Upper lobe of left lung (tissue), 4 donors: Measurements from ENCODE around the gene CETP.

Experiments
- CTCF ChIP-seq, 6 experiments: fragments of 450-650 bp in 4 of 6; fragments of 200-600 bp in 2 of 6; sonication (generic) in 2 of 6; IDR thresholded peaks; one replicate each; pipeline ENCODE4 v1.5.1; 2016 to 2019; ENCODE audit warnings: antibody characterized with exemption in 6 of 6
- POLR2A ChIP-seq, 4 donors: fragments of 450-650 bp; IDR thresholded peaks; one replicate each; pipeline ENCODE4 v1.5.1; 2016 to 2017; ENCODE audit warnings: antibody characterized with exemption in 4 of 4, mild to moderate bottlenecking in 2 of 4
- POLR2AphosphoS5 ChIP-seq, 2 donors: sonication (generic); formaldehyde crosslinking; IDR thresholded peaks; one replicate each; pipeline ENCODE4 v1.5.1; 2017; ENCODE audit warnings: antibody characterized with exemption in 2 of 2

DNA sequence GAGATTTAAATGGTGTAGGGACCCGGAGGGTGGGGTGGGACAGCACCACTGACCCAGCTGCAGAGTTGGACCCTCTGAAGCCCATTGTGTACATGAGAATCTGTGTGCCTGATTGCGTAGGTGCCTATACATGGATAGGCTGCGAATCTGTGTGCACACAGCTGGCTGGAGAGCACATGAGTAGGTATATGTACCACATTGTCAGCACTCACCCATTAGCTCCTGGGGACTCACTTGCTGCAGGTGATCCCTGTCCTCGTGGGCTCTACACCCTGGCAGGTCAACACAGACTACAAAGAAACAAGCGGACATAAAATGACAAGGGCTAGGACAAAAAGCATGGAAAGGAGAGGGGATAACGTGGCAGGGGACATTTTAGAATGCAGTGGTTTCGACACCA is 11.3 kb upstream of the CETP start:
- TF ChIP-seq CTCF (IDR thresholded peaks at IDR 0.05) (no peak), POLR2A (IDR thresholded peaks at IDR 0.05) (no peak), POLR2AphosphoS5 (IDR thresholded peaks at IDR 0.05) (no peak)
